ENCODE data around the gene CNTNAP2.

- TF ChIP-seq CTCF (IDR thresholded peaks at IDR 0.05) (no peak), POLR2A (IDR thresholded peaks at IDR 0.05) (no peak), EP300 (IDR thresholded peaks at IDR 0.05) (no peak)
Observed at GRCh38 chr7:148182264-148182663, 2065.7 kb downstream of the CNTNAP2 start.

All from tibial nerve (tissue), 4 donors.